22Rv1 (cell line): ENCODE results near the gene C5orf58.

Source experiments
- H3K27ac ChIP-seq: fragments of 450-650 bp; 2 replicates; pipeline ENCODE4 v1.5.1; 2017
- CTCF ChIP-seq: fragments of 450-650 bp; IDR thresholded peaks from 2 replicates; pipeline ENCODE4 v1.5.1; 2017; ENCODE audit warnings: mild to moderate bottlenecking
- ZFX ChIP-seq: fragments of 450-650 bp; IDR thresholded peaks from 2 replicates; pipeline ENCODE4 v1.6.1; 2017; ENCODE audit warnings: antibody characterized with exemption, borderline replicate concordance

Gene C5orf58

DNA sequence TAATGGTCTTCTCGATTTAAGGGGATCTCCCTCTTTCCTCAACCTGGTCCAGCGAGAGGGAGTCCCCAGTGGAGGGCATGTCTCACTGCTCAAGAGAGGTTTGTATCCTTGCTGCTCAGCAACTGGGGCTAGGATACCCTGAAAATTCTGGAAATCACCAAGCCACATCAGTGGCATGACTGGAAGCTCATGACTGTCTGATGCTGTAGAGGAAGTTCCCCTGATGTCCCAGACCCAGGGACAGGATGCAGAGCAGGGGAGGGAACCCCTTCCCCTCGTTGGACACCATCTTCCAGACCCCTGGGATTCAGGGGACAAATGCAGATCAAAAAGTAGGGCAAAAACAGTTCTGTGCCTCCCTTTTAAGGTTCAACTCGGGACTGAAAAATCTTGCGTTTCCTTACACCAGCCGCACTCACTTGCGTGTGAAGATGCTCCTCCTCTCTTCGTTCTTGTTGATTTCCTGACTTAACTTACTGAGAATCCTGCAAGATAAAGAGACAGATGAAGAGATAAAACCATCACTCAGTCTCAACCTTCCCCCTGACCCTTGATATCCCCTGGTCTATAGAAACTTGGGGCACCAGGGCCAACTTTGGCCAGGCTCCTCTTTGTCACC lies 42.7 kb downstream of the C5orf58 start:
- no peak overlapping the region for H3K27ac ChIP-seq
- TF ChIP-seq CTCF = no peak
- TF ChIP-seq ZFX = no peak

- TF ChIP-seq CTCF = no peak
- no peak for TF ChIP-seq ZFX
These were observed 43.4 kb downstream of the C5orf58 start for GRCh38 chr5:170276140-170276539.

GRCh38 chr5:170277867-170278281 lies 45.1 kb downstream of the C5orf58 start:
- no peak overlapping the region for H3K27ac ChIP-seq
- no peak for TF ChIP-seq CTCF
- no peak for TF ChIP-seq ZFX

More at GRCh38 chr5:170276140-170276539, 43.4 kb downstream of the C5orf58 start:
- no peak overlapping the region for H3K27ac ChIP-seq

DNA sequence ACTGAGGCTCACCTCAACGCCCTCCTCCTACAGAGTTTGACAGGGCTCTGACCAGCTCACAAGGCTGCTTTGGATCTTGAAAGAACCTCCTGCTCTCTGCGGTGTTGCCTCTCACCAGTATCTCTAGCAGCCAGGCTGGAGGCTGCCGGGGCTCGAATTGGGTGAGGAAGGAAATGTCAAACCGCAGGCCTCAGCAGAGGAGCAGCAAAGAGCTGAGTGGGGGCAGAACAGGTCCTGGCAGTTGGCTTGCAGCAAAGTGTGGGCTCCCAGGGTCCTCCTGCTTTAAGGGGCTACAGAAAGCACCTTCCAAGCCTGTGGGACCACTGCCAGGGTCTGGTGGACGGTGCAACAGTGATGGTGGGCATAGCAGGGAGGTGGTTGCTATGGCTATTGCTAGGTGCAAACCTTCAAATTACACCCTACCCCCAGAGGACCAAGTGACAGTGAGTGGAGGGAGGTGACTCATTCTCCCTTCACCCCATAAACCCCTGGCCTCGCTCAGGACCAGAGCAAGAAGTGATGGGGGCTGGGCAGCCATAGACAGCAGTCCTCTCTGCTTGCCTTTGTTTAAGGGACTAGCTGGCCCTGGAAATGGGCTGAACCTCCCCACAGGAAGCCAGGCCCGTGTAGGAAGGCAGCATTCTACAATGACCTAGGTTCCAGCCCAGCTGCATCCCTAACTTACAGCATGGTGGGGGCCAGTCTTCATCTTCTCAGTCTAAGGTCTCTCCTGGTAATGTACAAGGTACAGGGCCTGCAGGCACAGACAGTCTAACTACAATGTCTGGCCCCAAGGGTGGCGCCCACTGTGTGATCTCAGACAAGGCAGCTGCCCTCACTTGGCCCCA lies 46.0 kb downstream of the C5orf58 start:
- no peak overlapping the region for H3K27ac ChIP-seq
- TF ChIP-seq CTCF (no peak), ZFX (no peak)

DNA sequence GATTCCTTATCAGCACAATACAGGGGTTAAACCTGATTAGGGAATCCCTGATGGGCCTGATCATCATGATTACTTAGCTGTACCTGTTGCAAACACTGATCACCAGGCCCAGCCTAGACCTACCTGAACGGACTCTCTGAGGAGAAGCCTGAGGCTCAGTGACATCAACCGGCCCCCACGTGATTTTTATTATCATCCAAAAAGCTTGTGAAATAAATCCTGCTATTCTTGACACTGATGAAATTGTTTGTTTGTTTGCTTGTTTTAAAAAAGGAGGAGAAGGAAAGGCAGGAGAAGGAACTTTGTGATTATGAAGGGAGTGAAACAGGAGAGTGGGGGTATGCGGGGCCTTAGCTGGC lies 46.7 kb downstream of the C5orf58 start:
- no peak for TF ChIP-seq CTCF
- no peak for TF ChIP-seq ZFX
- no peak overlapping the region for H3K27ac ChIP-seq

- no peak for TF ChIP-seq CTCF
- TF ChIP-seq ZFX = no peak
- H3K27ac ChIP-seq = no peak overlapping the region
These were observed 47.3 kb downstream of the C5orf58 start for GRCh38 chr5:170280011-170280493.

DNA sequence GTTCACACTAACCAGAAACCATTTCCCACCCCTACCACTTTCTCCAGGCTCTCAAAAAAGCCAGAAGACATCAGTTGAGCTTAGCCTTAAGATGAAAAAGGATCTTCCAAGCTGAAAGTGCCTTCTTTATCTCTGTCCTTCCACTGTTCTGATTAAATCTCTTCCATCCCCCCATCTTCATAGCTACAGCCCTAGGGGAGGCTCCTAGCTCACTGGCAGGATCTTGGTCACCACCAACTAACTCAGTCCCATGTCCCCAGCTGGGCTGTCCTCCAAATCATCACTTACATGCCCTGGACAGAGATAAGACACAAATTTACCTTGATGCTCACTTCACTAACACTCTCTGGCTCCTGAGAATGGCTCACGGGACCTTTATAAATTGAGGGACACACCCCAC lies 50.5 kb downstream of the C5orf58 start:
- TF ChIP-seq CTCF (no peak), ZFX (no peak)
- H3K27ac ChIP-seq = no peak overlapping the region
